CD14-positive monocyte (primary cell): ENCODE results near the gene WNT7A. TPM values are rescaled to one million over a fixed set of nuclear protein-coding genes. Genes with fewer than 3 reads are reported as not detected.

Source experiments
- DNase-seq, 3 donors: peaks; one replicate each; pipeline ENCODE4 v3.0.0-alpha.2; 2011 to 2022
- H2AFZ ChIP-seq: 2 replicates; pipeline ENCODE4 v1.6.0; 2012; ENCODE audit warnings: mild to moderate bottlenecking, low read depth, low read length, inconsistent platforms; ENCODE audit not compliant: insufficient read depth, poor library complexity, severe bottlenecking
- H3K27ac ChIP-seq, 2 donors: 1 replicate in 1 of 2; 2 replicates in 1 of 2; pipeline ENCODE4 v1.5.1; 2012 to 2013; ENCODE audit warnings: low read length in 2 of 2, control low read depth in 1 of 2, inconsistent platforms in 1 of 2, low read depth in 1 of 2, mild to moderate bottlenecking in 1 of 2
- H3K27me3 ChIP-seq, 2 donors: one replicate each; pipeline versions ENCODE4 v1.6.0 to v1.6.1; 2011 to 2013; ENCODE audit warnings: low read length in 2 of 2; ENCODE audit not compliant: control insufficient read depth in 2 of 2, insufficient read depth in 2 of 2
- H3K36me3 ChIP-seq, 2 donors: replicated peaks in 1 of 2; 1 replicate in 1 of 2; 2 replicates in 1 of 2; pipeline versions ENCODE4 v1.5.1 to v1.6.1; 2012 to 2013; ENCODE audit warnings: low read length in 2 of 2, control low read depth in 1 of 2, inconsistent platforms in 1 of 2, mild to moderate bottlenecking in 1 of 2; ENCODE audit not compliant: insufficient read depth in 2 of 2, control insufficient read depth in 1 of 2
- H3K4me1 ChIP-seq, 2 donors: 1 replicate in 1 of 2; 2 replicates in 1 of 2; pipeline versions ENCODE4 v1.5.1 to v1.6.1; 2012 to 2013; ENCODE audit warnings: low read length in 2 of 2, control low read depth in 1 of 2, inconsistent platforms in 1 of 2, mild to moderate bottlenecking in 1 of 2, moderate library complexity in 1 of 2; ENCODE audit not compliant: insufficient read depth in 2 of 2, control insufficient read depth in 1 of 2
- H3K4me2 ChIP-seq: replicated peaks from 2 replicates; pipeline ENCODE3; 2012; ENCODE audit warnings: low read length, moderate library complexity, mild to moderate bottlenecking; ENCODE audit not compliant: poor library complexity, severe bottlenecking; ENCODE audit errors: extremely low read depth
- H3K4me3 ChIP-seq, 3 experiments: fragments of 200-600 bp in 1 of 3; sonication (generic) in 1 of 3; replicated peaks in 1 of 3; 1 replicate in 2 of 3; 2 replicates in 1 of 3; pipeline ENCODE4 v1.5.1; 2011 to 2013; ENCODE audit warnings: low read length in 3 of 3, mild to moderate bottlenecking in 3 of 3, control low read depth in 2 of 3, low read depth in 2 of 3, inconsistent platforms in 1 of 3, moderate library complexity in 1 of 3
- H3K79me2 ChIP-seq: 2 replicates; pipeline ENCODE4 v1.6.0; 2012; ENCODE audit warnings: mild to moderate bottlenecking, control low read depth, inconsistent platforms, low read length, moderate library complexity; ENCODE audit not compliant: insufficient read depth
- H3K9ac ChIP-seq: 2 replicates; pipeline ENCODE4 v1.6.0; 2017; ENCODE audit warnings: low read length, mild to moderate bottlenecking; ENCODE audit not compliant: insufficient read depth, poor library complexity, severe bottlenecking
- H3K9me3 ChIP-seq, 2 donors: replicated peaks in 1 of 2; 1 replicate in 1 of 2; 2 replicates in 1 of 2; pipeline versions ENCODE4 v1.5.1 to v1.6.1; 2012 to 2013; ENCODE audit warnings: low read length in 2 of 2, control low read depth in 1 of 2; ENCODE audit not compliant: control insufficient read depth in 1 of 2, insufficient read depth in 1 of 2
- H4K20me1 ChIP-seq: 2 replicates; pipeline ENCODE4 v1.6.0; 2012; ENCODE audit warnings: mild to moderate bottlenecking, low read length, control low read depth, moderate library complexity; ENCODE audit not compliant: insufficient read depth
- H3K27ac Mint-ChIP-seq, 7 donors: one replicate each; pipeline ENCODE4 v1.8.0; 2020; ENCODE audit warnings: mild to moderate bottlenecking in 7 of 7, mixed read lengths in 7 of 7, moderate library complexity in 6 of 7, inconsistent platforms in 2 of 7
- H3K27me3 Mint-ChIP-seq, 3 donors: one replicate each; pipeline ENCODE4 v1.8.0; 2021 to 2022; ENCODE audit warnings: low read depth in 3 of 3, mild to moderate bottlenecking in 3 of 3, mixed read lengths in 3 of 3, moderate library complexity in 3 of 3, inconsistent platforms in 1 of 3
- H3K36me3 Mint-ChIP-seq, 2 donors: one replicate each; pipeline ENCODE4 v1.8.0; 2020; ENCODE audit warnings: mixed read lengths in 2 of 2, inconsistent platforms in 1 of 2, mild to moderate bottlenecking in 1 of 2
- H3K4me1 Mint-ChIP-seq: one replicate; pipeline ENCODE4 v1.8.0; 2020; ENCODE audit warnings: mild to moderate bottlenecking, mixed read lengths
- H3K4me3 Mint-ChIP-seq, 2 donors: one replicate each; pipeline ENCODE4 v1.8.0; 2020; ENCODE audit warnings: mild to moderate bottlenecking in 2 of 2, mixed read lengths in 2 of 2, moderate library complexity in 1 of 2
- H3K9me3 Mint-ChIP-seq, 7 donors: one replicate each; pipeline ENCODE4 v1.8.0; 2020 to 2022; ENCODE audit warnings: mixed read lengths in 7 of 7, mild to moderate bottlenecking in 6 of 7, moderate library complexity in 6 of 7, inconsistent platforms in 2 of 7
- WGBS: methylation state at CpG from one replicate; pipeline ENCODE4 v1.1.5; 2013; ENCODE audit warnings: missing lambda C conversion rate; ENCODE audit not compliant: insufficient coverage; 5-methylcytosine and 5-hydroxymethylcytosine counted together
- intact Hi-C, 2 donors: fragments of 100-400 bp; cut with micrococcal nuclease; formaldehyde crosslinking; loops; one replicate each; pipeline versions ENCODE4 v1.15.0 to v1.15.1; 2023
- polyA plus RNA-seq, 3 donors: library from polyadenylated mRNA; depleted of rRNA in 1 of 3; unstranded in 2 of 3; stranded (reverse) in 1 of 3; fragments of 300-500 nt in 2 of 3; fragments of >200 nt in 1 of 3; fragmentation: Illumina TruSeq in 2 of 3; gene quantifications; 1 replicate in 2 of 3; 2 replicates in 1 of 3; pipeline ENCODE4 v1.2.3, GENCODE V29; 2012 to 2021
- TF ChIP-seq, protein P1 (sequence below): fragments of 200-600 bp; IDR thresholded peaks from one replicate; pipeline ENCODE4 v1.8.0; 2022; ENCODE audit warnings: antibody characterized with exemption, mild to moderate bottlenecking

WNT7A gene
- polyA plus RNA-seq, 3 donors, result not detected

- H3K9me3 Mint-ChIP-seq, result no peaks in the 10 kb centered on the region
- H3K4me3 Mint-ChIP-seq, result no peak overlapping the region
- 96% methylated on average over 3 of the region's 5 CpGs for WGBS
- H3K27me3 ChIP-seq, result no peaks in the 10 kb centered on the region
- no peaks in the 10 kb centered on the region for H3K4me1 Mint-ChIP-seq
- no peak overlapping the region for H3K9ac ChIP-seq
- no peaks in the 10 kb centered on the region for H3K9me3 ChIP-seq
- H3K4me2 ChIP-seq, result no peak overlapping the region
- H3K36me3 ChIP-seq, result no peaks in the 10 kb centered on the region
- TF ChIP-seq, protein P1, sequence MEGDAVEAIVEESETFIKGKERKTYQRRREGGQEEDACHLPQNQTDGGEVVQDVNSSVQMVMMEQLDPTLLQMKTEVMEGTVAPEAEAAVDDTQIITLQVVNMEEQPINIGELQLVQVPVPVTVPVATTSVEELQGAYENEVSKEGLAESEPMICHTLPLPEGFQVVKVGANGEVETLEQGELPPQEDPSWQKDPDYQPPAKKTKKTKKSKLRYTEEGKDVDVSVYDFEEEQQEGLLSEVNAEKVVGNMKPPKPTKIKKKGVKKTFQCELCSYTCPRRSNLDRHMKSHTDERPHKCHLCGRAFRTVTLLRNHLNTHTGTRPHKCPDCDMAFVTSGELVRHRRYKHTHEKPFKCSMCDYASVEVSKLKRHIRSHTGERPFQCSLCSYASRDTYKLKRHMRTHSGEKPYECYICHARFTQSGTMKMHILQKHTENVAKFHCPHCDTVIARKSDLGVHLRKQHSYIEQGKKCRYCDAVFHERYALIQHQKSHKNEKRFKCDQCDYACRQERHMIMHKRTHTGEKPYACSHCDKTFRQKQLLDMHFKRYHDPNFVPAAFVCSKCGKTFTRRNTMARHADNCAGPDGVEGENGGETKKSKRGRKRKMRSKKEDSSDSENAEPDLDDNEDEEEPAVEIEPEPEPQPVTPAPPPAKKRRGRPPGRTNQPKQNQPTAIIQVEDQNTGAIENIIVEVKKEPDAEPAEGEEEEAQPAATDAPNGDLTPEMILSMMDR, result no peak
- H3K27ac Mint-ChIP-seq, result no peak overlapping the region
- H3K27ac ChIP-seq, result no peak overlapping the region
- H4K20me1 ChIP-seq, result no peaks in the 10 kb centered on the region
- no peak overlapping the region for H2AFZ ChIP-seq
- intact Hi-C loops, result no loop called here
- no peaks in the 10 kb centered on the region for H3K79me2 ChIP-seq
- no peak for DNase-seq
- peaks cover 2 to 5% (median 3%) of the 10 kb centered on the region in 3 donors for H3K27me3 Mint-ChIP-seq
- H3K4me3 ChIP-seq, result no peak overlapping the region
- H3K4me1 ChIP-seq, result no peaks in the 10 kb centered on the region
- no peaks in the 10 kb centered on the region for H3K36me3 Mint-ChIP-seq
Observed at GRCh38 chr3:13849018-13849417, 30.9 kb downstream of the WNT7A start.

GRCh38 chr3:13846716-13847570 lies 32.9 kb downstream of the WNT7A start:
- Histone ChIP-seq H3K36me3 (no peaks in the 10 kb centered on the region), H3K9me3 (no peaks in the 10 kb centered on the region), H3K27me3 (no peaks in the 10 kb centered on the region), H2AFZ (no peak overlapping the region), H3K9ac (no peak overlapping the region), H3K27ac (no peak overlapping the region), H3K4me1 (no peaks in the 10 kb centered on the region), H3K4me3 (no peak overlapping the region), H3K4me2 (no peak overlapping the region), H3K79me2 (no peaks in the 10 kb centered on the region), H4K20me1 (no peaks in the 10 kb centered on the region)
- H3K9me3 Mint-ChIP-seq, result no peaks in the 10 kb centered on the region
- no peak overlapping the region for H3K4me3 Mint-ChIP-seq
- no peaks in the 10 kb centered on the region for H3K36me3 Mint-ChIP-seq
- peak overlapping the region in 1 of 7 donors; percentile 76 for H3K27ac Mint-ChIP-seq
- TF ChIP-seq, protein P1, result no peak
- 88% methylated on average over 14 of the region's 16 CpGs for WGBS
- intact Hi-C loops, result no loop called here
- no peaks in the 10 kb centered on the region for H3K4me1 Mint-ChIP-seq
- peaks cover 2 to 3% (median 3%) of the 10 kb centered on the region in 3 donors for H3K27me3 Mint-ChIP-seq
- DNase-seq, result no peak
